Activated CD4-positive, alpha-beta T cell treated with anti-CD3 and anti-CD28 coated beads, Interleukin-2, amount 50 U/mL, for 24 hours (primary cell): ENCODE results near the gene RPL35A.

Experiments
- DNase-seq, 2 donors: peaks; one replicate each; pipeline ENCODE4 v3.0.0-alpha.2; 2020; ENCODE audit warnings: low read depth in 1 of 2, low spot score in 1 of 2

RPL35A gene

GRCh38 chr3:197996855-197997254 is 46.9 kb downstream of the RPL35A start:
- DNase-seq: no peak

- DNase-seq: no peak
Observed at GRCh38 chr3:197997936-197998335, 47.9 kb downstream of the RPL35A start.
